Activated T-cell treated with anti-CD3 and anti-CD28 coated beads for 4 hours (primary cell): Measurements from ENCODE around the gene SSR3.
"Not testable (repeated sequence)": the region's sequence is repeated elsewhere in the genome, so short reads cannot be mapped to it uniquely, and the experiment has no call there.

Experiments used
- DNase-seq: peaks from one replicate; pipeline ENCODE4 v3.0.0-alpha.2; 2020

Gene SSR3

DNA sequence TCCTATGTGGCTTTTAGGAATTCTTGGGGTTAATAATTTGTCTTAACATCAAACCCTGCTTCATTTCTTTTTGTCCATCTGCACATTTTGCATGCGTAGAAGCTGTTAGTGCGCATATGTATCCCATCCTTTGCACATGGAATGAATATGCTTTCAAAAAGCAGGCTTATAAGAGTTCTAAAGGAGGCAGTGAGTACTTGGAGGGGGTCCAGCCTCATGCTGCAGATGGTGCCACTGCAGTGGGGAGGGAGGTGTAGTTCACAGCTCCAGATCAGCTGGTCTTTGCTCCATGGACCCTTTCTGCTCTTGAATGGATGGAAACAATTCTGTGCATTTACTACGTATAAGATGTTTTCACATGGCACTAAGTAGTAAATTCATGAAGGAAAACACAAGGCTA is 20.7 kb upstream of the SSR3 start:
- no peak for DNase-seq

DNA sequence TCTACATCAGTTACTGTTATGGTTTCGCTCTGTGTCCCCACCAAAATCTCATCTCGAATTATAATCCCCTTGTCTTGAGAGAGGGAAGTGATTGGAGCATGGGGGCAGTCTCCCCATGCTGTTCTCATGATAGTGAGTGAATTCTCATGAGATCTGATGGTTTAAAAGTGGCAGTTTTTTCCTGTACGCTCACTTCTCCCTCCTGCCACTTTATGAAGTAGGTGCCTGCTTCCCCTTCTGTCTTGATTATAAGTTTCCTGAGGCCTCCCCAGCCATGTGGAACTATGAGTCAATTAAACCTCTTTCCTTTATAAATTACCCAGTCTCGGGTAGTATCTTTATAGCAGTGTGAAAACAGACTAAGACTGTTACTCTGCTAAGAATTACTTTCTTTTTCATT is 15.0 kb upstream of the SSR3 start:
- DNase-seq: not testable (repeated sequence)

DNA sequence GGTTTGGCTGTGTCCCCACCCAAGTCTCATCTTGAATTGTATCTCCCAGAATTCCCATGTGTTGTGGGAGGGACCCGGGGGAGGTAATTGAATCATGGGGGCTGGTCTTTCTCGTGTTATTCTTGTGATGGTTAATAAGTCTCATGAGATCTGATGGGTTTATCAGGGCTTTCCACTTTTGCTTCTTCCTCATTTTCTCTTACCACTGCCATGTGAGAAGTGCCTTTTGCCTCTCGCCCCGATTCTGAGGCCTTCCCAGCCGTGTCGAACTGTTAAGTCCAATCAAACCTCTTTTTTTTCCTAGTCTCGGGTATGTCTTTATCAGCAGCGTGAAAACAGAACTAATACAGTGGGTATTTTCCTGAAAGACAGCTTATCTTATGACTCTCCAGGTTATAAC is 14.1 kb upstream of the SSR3 start:
- not testable (repeated sequence) for DNase-seq

DNA sequence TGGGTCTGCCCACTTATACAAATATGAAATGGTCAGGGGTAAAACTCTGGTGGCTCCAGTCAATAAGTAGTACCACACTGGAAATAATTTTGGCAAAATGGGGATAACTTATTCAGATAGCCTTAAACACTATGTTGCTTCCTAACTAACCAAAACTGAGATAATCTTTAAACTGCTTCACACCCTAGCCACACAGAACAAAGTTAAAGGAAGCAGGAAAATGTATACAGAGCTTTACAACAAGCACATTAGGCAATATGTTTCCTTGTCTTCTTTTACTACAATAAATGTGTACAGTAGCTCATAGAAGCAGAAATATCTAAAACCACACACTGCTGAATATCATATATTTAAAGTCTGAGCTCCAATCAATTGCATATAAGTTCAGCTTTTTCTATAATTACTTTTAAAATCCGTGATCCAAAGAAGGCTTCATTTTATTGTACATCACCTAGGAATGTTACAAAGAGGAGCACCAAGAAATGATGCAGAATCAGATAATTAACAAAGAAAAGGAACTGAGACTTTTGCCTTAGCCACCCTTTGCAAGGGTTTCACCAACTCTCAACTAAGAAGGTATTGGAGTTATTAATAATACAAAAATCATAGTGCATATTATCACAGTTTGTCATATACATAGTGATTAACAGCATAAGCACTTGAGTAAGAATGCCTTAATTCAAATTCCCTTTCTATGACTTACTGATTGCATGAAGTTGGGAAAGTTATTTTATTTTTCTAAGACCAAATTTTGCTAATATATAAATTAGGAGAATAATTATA is 9.2 kb upstream of the SSR3 start:
- DNase-seq: no peak

DNA sequence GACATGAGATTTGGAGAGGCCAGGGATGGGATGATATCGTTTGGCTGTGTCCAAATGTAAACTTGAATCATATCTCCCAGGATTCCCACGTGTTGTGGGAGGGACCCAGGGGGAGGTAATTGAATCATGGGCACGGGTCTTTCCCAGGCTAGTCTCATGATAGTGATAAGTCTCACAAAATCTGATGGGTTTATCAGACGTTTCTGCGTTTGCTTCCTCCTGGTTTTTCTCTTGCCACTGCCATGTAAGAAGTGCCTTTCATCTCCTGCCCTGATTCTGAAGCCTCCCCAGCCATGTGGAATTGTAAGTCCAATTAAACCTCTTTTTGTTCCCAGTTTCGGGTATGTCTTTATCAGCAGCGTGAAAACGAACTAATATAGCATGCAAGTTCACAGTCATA is 7.6 kb upstream of the SSR3 start:
- DNase-seq: not testable (repeated sequence)

DNA sequence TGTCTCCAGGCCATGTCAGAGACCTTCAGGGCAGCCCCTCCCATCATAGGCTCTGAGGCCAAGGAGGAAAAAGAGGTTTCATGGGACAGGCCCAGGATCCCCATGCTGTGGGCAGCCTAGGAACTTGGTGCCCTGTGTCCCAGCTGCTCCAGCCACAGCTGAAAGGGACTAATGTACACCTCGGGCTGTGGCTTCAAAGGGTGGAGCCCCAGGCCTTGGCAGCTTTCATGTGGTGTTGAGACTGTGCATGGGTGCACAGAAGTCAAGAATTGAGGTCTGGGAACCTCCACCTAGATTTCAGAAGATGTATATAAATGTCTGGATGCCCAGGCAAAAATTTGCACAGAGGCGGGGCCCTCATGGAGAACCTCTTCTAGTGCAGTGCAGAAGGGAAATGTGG is 6.6 kb upstream of the SSR3 start:
- no peak for DNase-seq

DNA sequence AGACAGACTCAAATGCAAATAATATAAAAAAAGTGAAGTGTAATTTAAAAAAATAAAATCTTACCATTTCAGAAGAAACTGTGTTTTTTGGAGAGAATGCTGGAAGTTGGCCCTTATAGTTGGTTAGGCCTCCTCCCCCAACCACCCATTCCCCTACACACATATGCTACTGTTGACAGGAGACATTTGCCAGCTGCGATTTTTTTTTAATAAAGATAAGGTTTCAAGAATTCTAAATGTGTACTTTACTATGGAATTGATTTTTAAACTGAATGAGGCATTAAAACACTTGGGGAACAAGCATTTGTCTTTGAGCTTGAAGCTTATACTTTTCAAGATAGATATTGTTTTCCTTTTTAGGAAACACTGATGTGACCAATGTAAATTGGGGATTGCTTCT is 4.4 kb upstream of the SSR3 start:
- no peak for DNase-seq

DNA sequence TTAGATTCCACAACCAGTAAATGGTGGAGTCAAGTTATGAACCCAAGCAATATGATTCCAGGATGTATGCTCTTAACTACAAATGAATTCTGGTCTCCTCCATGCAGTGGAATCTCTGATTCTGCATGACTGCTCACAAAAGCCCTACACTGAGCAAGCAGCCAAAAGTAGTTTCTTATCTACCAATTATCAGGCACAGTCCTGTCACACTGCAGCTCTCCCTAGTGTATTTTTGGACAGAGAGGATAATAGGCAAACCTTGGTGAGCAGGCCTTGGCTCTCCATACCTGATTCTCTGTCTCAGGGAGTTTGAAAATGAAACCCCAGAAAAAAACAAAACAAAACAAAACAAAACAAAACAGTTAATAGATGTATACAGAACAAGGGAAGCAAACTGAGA is 3.5 kb upstream of the SSR3 start:
- no peak for DNase-seq

DNA sequence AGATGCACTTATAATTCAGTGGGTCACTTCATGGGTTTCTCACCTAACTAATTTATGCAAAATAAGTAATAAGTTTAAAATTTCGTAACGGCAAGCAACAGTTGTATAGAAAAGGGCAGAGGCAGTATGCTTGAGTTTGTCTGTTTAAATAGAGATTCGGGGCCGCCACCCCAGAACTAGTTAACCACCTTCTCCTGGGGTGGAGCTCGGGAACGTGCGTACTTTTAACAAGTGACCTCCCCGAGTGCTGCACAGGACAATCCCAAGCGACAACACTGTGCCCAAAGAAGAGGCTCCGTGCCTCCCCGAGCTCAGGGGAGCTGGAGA is 439 bp downstream of the SSR3 start:
- DNase-seq: no peak

DNA sequence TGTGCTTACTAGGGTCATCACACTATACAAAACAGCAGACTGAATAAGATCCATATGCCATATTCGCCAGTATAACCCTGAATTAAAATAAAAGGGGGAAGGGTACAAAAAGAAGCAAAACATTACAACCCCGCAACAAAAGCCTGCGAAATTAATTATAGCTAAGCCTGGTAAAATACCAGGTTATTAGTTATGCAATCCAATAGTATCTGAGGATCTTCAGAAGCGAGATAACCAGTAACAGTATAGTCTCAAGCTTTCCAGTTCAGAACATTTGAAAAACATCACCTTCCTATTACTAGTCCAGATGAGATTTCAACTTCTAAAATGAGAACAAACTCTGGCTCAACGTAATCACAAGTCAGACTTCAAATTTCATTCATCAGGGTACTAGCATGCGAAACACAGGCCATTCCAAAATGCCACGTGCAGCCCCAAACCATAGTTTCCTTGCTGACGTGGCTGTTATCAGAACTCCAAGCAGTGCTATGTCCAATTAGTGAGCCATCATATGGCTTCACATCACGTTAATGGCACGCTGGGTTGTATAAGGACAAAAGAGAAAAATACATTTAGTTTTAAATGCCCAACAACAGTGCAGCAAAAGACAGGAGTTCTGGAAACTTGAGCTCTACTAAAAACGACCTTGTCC is 1.1 kb downstream of the SSR3 start:
- DNase-seq: no peak

DNA sequence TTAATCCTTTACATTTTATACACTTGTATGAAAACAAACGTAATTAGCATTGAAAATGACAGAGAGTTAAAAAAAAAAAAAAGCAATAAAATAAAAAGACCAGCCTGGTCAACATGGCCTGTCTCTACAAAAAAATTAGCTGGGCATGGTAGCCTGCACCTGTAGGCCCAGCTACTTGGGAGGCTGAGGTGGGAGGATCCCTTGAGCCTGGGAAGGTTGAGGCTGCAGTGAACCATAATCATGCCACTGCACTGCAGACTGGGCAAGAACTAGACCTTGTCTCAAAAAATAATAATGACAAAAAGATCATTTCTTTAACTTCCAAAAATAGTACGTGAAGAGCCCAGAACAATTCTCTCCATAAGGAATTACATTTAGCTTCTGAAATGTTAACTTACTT is 1.9 kb downstream of the SSR3 start:
- no peak for DNase-seq

DNA sequence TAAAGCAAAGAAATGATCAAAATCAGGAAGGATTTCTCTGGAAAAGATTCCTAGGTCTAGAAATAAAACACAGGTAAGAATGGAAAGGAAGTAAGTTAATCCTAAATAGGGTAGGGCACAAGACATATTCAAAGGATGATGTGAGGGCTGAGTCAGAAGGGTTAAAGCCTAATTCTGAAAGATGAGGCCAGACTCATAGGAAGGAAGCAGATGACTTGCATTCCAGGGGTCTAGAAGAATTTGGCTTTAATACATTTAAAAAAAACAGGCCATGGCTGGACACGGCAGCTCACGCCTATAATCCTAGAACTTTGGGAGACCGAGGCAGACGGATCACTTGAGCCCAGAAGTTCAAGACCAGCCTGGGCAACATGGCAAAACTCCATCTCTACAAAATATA is 3.2 kb downstream of the SSR3 start:
- no peak for DNase-seq

DNA sequence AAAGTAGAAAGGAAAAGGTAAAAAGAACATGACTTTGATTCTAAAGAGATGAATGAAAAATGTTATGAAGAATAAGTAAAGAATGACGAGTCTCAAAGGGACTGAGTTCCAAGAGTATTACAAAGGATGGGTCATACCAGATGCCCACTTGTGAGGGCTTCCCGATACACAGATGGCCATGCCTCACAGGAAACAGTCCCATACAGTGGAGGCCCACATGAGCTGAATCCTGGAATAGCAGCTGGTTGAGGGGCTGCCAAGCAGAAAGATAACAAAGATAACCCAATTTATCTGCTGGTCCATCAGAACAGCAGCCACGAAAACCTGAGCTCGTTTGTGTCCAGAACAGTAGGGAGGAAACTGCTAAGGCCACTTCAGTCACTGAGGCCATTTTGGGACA is 3.7 kb downstream of the SSR3 start:
- DNase-seq: no peak

DNA sequence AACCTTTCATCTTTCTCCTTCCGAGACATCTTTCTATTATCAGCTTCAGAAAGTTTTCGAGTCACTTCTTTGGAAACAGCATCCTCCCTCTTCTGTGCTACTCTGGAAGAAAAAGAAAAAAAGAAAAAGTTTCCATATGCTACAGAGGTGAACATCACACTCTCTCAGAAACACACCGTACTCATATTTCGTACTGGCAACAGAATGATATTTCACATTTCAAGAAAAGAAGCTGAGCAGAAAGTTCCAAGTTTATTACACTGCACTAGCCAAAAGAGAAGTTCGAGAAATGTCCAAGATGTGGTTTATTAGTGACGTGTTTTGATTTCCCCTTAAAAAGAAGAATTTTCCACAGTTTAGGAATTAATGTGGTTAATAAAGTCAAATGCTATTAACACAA is 6.0 kb downstream of the SSR3 start:
- DNase-seq: no peak

DNA sequence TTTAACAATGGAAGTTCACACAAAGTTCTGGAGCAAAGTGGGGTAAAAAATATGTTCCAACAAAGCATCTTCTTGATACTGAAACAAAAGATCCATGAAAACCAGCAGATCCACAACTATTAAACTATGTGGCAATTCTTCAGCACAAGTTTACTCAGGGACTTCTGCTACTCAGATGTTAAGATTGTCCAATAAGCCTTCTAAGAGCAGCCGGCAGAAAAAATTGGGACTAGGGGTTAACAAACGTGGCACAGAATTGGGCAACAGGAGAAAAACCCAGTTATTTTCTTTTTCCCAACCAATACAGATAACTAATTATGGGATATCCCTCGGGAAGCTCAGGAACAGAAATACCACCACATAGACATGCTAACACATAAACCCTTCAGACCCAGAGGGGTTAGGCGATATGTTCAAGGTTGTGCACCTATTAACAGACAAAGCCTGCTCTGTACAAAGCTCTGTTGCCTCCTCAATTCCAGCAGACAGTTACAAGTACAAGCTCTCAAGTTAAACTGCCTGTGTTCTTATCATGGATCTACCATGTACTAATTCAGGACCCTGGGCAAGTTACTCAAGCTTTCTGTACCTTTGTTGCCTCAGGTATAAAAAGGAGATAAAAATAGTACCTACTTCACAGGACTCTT is 6.8 kb downstream of the SSR3 start:
- no peak for DNase-seq

DNA sequence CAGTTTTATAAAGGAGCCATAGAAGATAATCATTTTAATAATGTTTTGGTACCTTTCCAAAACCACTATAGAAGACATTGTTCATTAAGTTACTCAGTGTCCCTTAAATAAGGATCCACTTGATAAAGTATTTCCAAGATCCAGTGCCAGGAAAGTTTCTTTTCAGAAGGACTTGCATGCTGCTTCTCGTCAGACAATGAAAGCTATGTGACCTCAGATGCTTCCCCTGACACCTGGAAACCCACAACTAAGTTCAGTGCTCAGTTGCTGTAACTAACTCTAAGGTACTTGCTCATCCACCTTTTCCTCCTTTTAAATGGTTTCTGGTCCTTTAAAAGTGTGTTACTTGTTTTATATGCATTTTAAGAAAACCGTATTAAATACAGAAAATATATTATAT is 7.3 kb downstream of the SSR3 start:
- no peak for DNase-seq

DNA sequence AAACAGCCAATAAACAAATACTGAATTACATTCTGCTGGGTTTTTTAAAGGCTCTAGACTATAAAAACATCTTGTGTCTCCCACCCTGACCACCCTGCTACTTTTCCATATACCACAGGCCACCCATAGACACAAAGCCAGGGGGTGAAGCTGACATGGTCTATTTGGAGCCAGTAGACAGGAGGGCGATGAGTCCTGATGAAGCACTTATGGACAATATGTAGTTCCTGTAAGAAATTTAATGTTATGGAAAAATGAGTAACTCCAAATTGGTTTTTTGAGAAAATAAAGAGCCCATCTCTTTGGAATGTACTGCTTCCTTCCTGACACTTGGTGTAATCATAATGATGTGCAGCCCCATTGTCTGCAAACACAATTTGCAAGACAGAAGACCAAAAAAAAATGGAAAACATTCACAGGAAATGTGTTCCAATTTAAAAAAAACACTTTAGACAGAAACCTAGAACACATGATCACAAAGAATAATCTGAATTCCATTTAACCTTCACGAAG is 11.8 kb downstream of the SSR3 start:
- DNase-seq: no peak

DNA sequence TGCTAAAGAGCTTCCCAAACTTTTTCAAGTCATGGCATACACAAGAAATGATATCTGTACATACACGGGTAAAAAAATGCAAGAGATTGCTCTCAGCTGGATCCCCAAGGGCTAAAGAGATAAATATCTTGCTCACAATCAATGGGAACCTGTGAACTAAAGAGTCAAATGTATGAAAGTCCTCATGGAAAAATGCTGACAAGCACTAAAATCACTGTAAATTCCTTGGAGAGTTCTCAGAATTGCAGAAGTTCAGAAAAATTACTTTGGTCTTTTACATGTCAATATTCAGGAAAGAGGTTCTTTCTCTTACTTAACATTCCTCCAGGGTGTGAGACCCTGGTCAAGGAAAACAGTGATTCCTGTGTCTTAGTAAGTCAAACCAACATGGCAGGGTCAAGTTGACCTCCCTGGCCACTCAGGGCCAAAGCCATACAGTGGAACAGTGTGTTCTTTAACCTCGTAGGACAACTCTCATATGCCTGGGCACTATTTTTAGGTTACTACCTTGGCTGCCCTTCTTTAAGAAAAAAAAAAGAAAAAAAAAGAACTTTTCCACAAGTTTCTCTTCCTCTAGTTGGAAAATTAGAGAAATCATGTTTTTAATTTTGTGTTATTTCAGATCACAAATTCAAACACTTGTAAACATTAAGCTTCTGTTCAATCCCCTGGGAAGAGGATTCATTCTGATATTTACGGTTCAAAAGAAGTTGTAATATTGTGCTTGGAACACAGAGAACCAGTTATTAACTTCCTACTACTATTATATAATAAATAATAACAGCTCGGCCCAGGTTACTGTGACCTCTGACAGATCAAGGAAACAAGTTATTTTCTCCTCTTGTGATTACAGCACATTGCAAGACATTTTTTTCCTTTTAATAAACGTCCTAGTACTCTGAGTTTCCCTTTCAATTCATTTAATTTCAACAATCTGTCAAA is 12.5 kb downstream of the SSR3 start:
- DNase-seq: no peak

DNA sequence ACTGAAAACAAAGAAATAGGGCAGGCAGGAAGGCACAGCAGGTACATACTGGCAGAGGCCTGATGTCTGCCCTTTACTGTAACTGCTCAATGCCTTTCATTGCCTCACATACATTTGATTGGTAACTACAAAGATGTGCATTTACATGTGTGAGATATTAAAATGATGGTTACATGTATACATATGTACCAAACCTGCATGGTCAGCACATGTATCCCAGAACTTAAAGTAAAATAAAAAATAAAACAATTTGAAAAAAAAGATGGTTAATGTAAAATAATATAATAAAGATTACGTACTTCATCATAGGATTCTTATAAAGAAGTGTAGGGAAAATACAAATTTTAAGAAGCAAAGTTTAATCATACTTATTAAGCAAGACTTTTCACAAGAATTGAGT is 15.1 kb downstream of the SSR3 start:
- DNase-seq: no peak

DNA sequence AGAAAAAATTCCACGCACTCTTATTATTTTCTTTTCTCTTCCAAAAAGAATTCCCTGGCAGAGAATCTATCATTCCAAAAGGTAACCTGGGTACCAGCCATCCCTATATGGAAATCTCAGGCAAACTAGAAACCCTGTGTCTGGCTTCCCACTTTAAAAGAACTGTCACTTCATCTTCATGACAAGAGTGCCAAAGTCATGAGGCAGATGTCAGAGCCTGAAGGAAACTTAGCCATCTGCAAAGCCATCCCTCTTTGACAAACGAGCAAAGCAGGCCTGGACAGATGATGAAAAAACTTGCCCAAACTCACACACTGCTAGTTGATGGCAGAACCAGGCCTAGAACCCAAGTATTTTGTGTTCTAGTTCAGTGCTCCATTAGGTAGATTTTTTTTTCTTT is 15.9 kb downstream of the SSR3 start:
- no peak for DNase-seq

DNA sequence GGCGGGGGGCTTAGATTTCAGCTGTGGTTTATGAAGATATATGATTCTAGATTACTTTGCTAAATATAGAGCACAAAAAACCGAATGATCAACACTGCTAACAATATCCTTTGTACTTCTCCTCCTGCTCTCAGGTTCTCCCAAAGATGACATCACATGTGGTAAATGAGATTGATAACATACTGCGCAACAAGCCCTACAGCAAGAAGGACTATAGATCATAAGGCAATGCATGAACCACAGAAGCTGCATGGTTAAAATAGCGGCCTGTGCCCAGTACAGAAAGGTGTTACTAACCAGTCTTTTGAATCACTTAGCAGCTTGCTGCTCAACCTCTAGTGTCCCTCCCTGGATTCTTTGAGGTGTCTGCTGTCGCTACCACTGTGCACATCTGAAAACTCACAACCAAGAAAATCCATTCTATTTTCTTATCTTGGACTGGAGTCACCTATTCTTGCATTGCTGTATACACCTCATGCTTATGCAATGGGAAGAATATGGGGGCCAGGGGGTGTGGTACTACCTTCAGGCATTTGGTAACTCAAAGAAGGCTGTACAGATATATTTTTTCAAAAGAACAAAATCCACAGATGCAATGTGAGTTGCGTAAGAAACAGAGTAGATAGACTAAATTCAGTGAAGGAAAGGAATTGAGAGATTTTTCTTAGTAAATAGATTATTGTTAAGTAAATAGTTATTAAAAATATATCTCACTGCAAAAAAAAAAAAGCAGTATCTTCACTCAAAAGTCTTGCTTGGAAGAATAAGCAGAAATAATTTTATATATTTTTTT is 18.2 kb downstream of the SSR3 start:
- DNase-seq: no peak

DNA sequence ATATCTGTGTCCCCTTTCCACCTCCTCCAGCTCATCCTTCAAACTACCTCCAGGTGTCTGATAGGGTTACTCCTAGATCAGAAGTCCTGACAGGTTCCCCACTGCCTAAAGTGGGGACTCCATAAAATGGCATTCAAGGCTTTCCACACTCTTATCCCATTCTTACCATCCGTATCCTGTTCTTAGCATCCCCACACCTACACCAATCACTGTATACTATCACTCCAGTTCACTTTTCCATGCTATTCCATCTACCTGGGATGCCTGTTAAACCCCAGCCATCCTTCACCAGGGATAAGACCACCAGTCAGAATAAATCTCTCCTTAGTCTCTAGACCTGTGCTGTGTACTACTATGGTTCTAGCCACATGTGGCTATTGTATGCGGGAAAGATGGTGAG is 19.1 kb downstream of the SSR3 start:
- DNase-seq: no peak
